GM21576 (cell line): ENCODE measurements around the gene HOTAIR.

ENCODE experiments used
- ATAC-seq: cut with Tn5 transposase; IDR thresholded peaks from one replicate; pipeline ENCODE4 v1.9.1; 2021; ENCODE audit warnings: mild to moderate bottlenecking, moderate library complexity; ENCODE audit not compliant: unreplicated experiment

The HOTAIR gene

GRCh38 chr12:53949631-53950436 is 24.9 kb downstream of the HOTAIR start:
- no peak for ATAC-seq

GRCh38 chr12:53948650-53949593 is 25.8 kb downstream of the HOTAIR start:
- ATAC-seq, result no peak

- no peak for ATAC-seq
Observed at GRCh38 chr12:53947743-53948142, 27.0 kb downstream of the HOTAIR start.

- no peak for ATAC-seq
Observed at GRCh38 chr12:53944907-53945847, 29.6 kb downstream of the HOTAIR start.

- ATAC-seq, result no peak
Observed at GRCh38 chr12:53944209-53944608, 30.5 kb downstream of the HOTAIR start.

- ATAC-seq, result no peak
Observed at GRCh38 chr12:53942467-53942997, 32.2 kb downstream of the HOTAIR start.

GRCh38 chr12:53941750-53942149 is 33.0 kb downstream of the HOTAIR start:
- no peak for ATAC-seq

GRCh38 chr12:53941187-53941586 is 33.6 kb downstream of the HOTAIR start:
- no peak for ATAC-seq

- ATAC-seq, result no peak
Observed at GRCh38 chr12:53940443-53941014, 34.2 kb downstream of the HOTAIR start.

- no peak for ATAC-seq
Observed at GRCh38 chr12:53939141-53940108, 35.3 kb downstream of the HOTAIR start.

GRCh38 chr12:53938326-53939140 is 36.2 kb downstream of the HOTAIR start, which contains the start of gene HOXC13:
TSS of gene HOXC13 (plus strand) at chr12:53938831. CDS start at chr12:53938907, 76 bp downstream.
- ATAC-seq, result no peak

- ATAC-seq, result no peak
Observed at GRCh38 chr12:53937596-53938325, 37.0 kb downstream of the HOTAIR start.

GRCh38 chr12:53937099-53937498 is 37.7 kb downstream of the HOTAIR start:
- ATAC-seq, result no peak

- ATAC-seq, result no peak
Observed at GRCh38 chr12:53935383-53936341, 39.1 kb downstream of the HOTAIR start.

- ATAC-seq, result no peak
Observed at GRCh38 chr12:53932915-53933314, 41.8 kb downstream of the HOTAIR start.
